ENCODE data around the gene DOCK8. TPM values are rescaled to one million over a fixed set of nuclear protein-coding genes. Genes with fewer than 3 reads are reported as not detected.

DOCK8 gene
- polyA plus RNA-seq, 1 donor (not counting 4 experiments of a cell fraction or from before 2014, with no cell fraction given), result 1.5 TPM

DNA sequence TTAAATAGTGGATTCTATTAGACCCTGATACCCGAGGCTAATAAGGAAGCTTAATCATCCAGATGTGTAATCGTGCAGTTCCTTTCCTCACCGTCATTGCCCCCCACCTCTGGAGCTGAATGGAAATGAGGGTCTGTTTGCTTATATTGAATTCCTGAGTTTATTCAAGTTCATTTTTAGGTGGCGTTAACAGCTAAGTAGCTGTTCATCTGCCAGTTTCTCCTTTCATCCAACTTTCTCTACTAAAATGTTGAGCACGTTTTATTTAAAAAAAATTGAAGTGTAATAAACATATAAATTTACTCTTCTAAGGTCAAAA, 291.0 kb downstream of the DOCK8 start:
- Histone ChIP-seq H3K9me3 (ENCODE audit: control insufficient read depth, low read depth, low read length) (no peaks in the 10 kb centered on the region), H3K4me1 (ENCODE audit: control insufficient read depth, extremely low read depth, insufficient read depth, low read length) (peaks cover 18% of the 10 kb centered on the region), H3K36me3 (ENCODE audit: control insufficient read depth in 2 of 2, extremely low read depth in 1 of 2, insufficient read depth in 2 of 2, low read length in 2 of 2) (no peaks in the 10 kb centered on the region), H3K4me3 (ENCODE audit: control insufficient read depth in 2 of 3, extremely low read depth in 1 of 3, insufficient read depth in 2 of 3, low read depth in 1 of 3, low read length in 3 of 3) (peak overlapping the region; percentile 76 to 85 (median 79)), H3K9ac (ENCODE audit: control insufficient read depth, extremely low read depth, insufficient read depth, low read length) (peak overlapping the region; percentile 80), H2AFZ (ENCODE audit: control insufficient read depth, low read length) (peak overlapping the region; percentile 84), H3K27me3 (ENCODE audit: control insufficient read depth, extremely low read depth, insufficient read depth, low read length) (no peaks in the 10 kb centered on the region), H3K4me2 (ENCODE audit: control insufficient read depth, extremely low read depth, insufficient read depth, low read depth, low read length) (peak overlapping the region; percentile 86), H3K79me2 (ENCODE audit: control insufficient read depth, insufficient read depth, low read length) (peaks cover 44% of the 10 kb centered on the region), H3K9me1 (ENCODE audit: control insufficient read depth, extremely low read depth, insufficient read depth, low read length) (no peaks in the 10 kb centered on the region), H4K20me1 (ENCODE audit: control insufficient read depth, extremely low read depth, insufficient read depth, low read length) (no peaks in the 10 kb centered on the region), H3K27ac (ENCODE audit: control insufficient read depth, insufficient read depth, low read length) (peak overlapping the region; percentile 63)
- TF ChIP-seq, protein P1, sequence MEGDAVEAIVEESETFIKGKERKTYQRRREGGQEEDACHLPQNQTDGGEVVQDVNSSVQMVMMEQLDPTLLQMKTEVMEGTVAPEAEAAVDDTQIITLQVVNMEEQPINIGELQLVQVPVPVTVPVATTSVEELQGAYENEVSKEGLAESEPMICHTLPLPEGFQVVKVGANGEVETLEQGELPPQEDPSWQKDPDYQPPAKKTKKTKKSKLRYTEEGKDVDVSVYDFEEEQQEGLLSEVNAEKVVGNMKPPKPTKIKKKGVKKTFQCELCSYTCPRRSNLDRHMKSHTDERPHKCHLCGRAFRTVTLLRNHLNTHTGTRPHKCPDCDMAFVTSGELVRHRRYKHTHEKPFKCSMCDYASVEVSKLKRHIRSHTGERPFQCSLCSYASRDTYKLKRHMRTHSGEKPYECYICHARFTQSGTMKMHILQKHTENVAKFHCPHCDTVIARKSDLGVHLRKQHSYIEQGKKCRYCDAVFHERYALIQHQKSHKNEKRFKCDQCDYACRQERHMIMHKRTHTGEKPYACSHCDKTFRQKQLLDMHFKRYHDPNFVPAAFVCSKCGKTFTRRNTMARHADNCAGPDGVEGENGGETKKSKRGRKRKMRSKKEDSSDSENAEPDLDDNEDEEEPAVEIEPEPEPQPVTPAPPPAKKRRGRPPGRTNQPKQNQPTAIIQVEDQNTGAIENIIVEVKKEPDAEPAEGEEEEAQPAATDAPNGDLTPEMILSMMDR (optimal IDR thresholded peaks at IDR 0.05 in 1 of 3, IDR thresholded peaks at IDR 0.05 in 1 of 3, conservative IDR thresholded peaks at IDR 0.05 in 1 of 3; ENCODE audit: extremely low read depth in 1 of 3, insufficient read depth in 2 of 3, low read length in 3 of 3), result peak in 1 of 3 experiments; percentile 21
- no peak for TF ChIP-seq EZH2 (IDR thresholded peaks at IDR 0.05; ENCODE audit: low read length)
- DNase-seq (ENCODE audit: low read depth, low spot score) (no peak), FAIRE-seq (peak; percentile 20)
- dilution Hi-C loops (cut with MboI; ENCODE audit: extremely low pct_ligation_motif_present, low sequenced_read_pairs), result no loop called here

DNA sequence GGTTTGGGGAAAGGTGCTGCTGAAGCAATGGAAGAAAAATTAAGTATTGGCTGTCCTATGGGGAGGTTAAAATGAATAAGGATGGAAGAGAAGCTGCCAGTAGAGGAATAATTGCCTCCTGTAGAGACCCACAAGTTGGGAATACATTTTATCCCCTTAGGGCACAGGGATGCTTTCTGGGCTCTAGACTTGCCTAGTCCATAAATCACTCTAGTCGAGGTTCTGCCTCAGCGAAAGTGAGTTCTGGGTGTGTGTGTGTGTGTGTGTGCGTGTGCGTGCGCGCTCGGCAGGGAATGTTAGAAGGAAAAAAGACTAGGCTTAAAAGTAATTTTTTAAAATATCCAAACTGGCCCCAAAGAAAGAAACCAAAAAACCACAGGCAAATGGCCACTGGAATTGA, 291.6 kb downstream of the DOCK8 start:
- H3K9ac ChIP-seq (ENCODE audit: control insufficient read depth, extremely low read depth, insufficient read depth, low read length), result no peak overlapping the region
- H3K27me3 ChIP-seq (ENCODE audit: control insufficient read depth, extremely low read depth, insufficient read depth, low read length), result no peaks in the 10 kb centered on the region
- H3K27ac ChIP-seq (ENCODE audit: control insufficient read depth, insufficient read depth, low read length), result no peak overlapping the region
- peak; percentile 44 for FAIRE-seq
- no peak overlapping the region for H2AFZ ChIP-seq (ENCODE audit: control insufficient read depth, low read length)
- H3K4me2 ChIP-seq (ENCODE audit: control insufficient read depth, extremely low read depth, insufficient read depth, low read depth, low read length), result peak overlapping the region; percentile 86
- H3K9me3 ChIP-seq (ENCODE audit: control insufficient read depth, low read depth, low read length), result no peaks in the 10 kb centered on the region
- H3K79me2 ChIP-seq (ENCODE audit: control insufficient read depth, insufficient read depth, low read length), result peaks cover 50% of the 10 kb centered on the region
- dilution Hi-C loops (cut with MboI; ENCODE audit: extremely low pct_ligation_motif_present, low sequenced_read_pairs), result no loop called here
- TF ChIP-seq, protein P1 (optimal IDR thresholded peaks at IDR 0.05 in 1 of 3, IDR thresholded peaks at IDR 0.05 in 1 of 3, conservative IDR thresholded peaks at IDR 0.05 in 1 of 3; ENCODE audit: extremely low read depth in 1 of 3, insufficient read depth in 2 of 3, low read length in 3 of 3), result no peak
- peaks cover 18% of the 10 kb centered on the region for H3K4me1 ChIP-seq (ENCODE audit: control insufficient read depth, extremely low read depth, insufficient read depth, low read length)
- no peaks in the 10 kb centered on the region for H3K36me3 ChIP-seq (ENCODE audit: control insufficient read depth in 2 of 2, extremely low read depth in 1 of 2, insufficient read depth in 2 of 2, low read length in 2 of 2)
- no peaks in the 10 kb centered on the region for H4K20me1 ChIP-seq (ENCODE audit: control insufficient read depth, extremely low read depth, insufficient read depth, low read length)
- H3K9me1 ChIP-seq (ENCODE audit: control insufficient read depth, extremely low read depth, insufficient read depth, low read length), result no peaks in the 10 kb centered on the region
- H3K4me3 ChIP-seq (ENCODE audit: control insufficient read depth in 2 of 3, extremely low read depth in 1 of 3, insufficient read depth in 2 of 3, low read depth in 1 of 3, low read length in 3 of 3), result peak overlapping the region; percentile 5 to 85 (median 79)
- DNase-seq (ENCODE audit: low read depth, low spot score), result no peak
